Measurements from ENCODE around the gene MIER3. TPM values are rescaled to one million over a fixed set of nuclear protein-coding genes. Genes with fewer than 3 reads are reported as not detected.

The MIER3 gene
- total RNA-seq, 1 donor from 2014 or later = 22.6 TPM

- peaks cover 76% of the 10 kb centered on the region for H3K27me3 Mint-ChIP-seq (ENCODE audit: unreplicated experiment)
- no peaks in the 10 kb centered on the region for H3K4me1 Mint-ChIP-seq (ENCODE audit: unreplicated experiment)
- H3K27ac Mint-ChIP-seq (ENCODE audit: unreplicated experiment) = no peak overlapping the region
- H3K4me3 Mint-ChIP-seq (ENCODE audit: unreplicated experiment) = no peak overlapping the region
- H3K9me3 Mint-ChIP-seq (ENCODE audit: unreplicated experiment) = no peaks in the 10 kb centered on the region
- no peak for TF ChIP-seq CTCF (IDR thresholded peaks at IDR 0.05)
- H3K36me3 Mint-ChIP-seq (ENCODE audit: unreplicated experiment) = no peaks in the 10 kb centered on the region
- DNase-seq (ENCODE audit: extremely low spot score, unreplicated experiment) = no peak
These were observed 10.4 kb upstream of the MIER3 start for GRCh38 chr5:56962286-56962685.

GRCh38 chr5:56961746-56962145, 9.8 kb upstream of the MIER3 start:
- no peak for DNase-seq (ENCODE audit: extremely low spot score, unreplicated experiment)
- H3K4me3 Mint-ChIP-seq (ENCODE audit: unreplicated experiment) = no peak overlapping the region
- no peak for TF ChIP-seq CTCF (IDR thresholded peaks at IDR 0.05)
- no peaks in the 10 kb centered on the region for H3K9me3 Mint-ChIP-seq (ENCODE audit: unreplicated experiment)
- peaks cover 76% of the 10 kb centered on the region for H3K27me3 Mint-ChIP-seq (ENCODE audit: unreplicated experiment)
- no peaks in the 10 kb centered on the region for H3K36me3 Mint-ChIP-seq (ENCODE audit: unreplicated experiment)
- H3K4me1 Mint-ChIP-seq (ENCODE audit: unreplicated experiment) = no peaks in the 10 kb centered on the region
- no peak overlapping the region for H3K27ac Mint-ChIP-seq (ENCODE audit: unreplicated experiment)

GRCh38 chr5:56959326-56959725, 7.4 kb upstream of the MIER3 start:
- no peaks in the 10 kb centered on the region for H3K36me3 Mint-ChIP-seq (ENCODE audit: unreplicated experiment)
- no peaks in the 10 kb centered on the region for H3K4me1 Mint-ChIP-seq (ENCODE audit: unreplicated experiment)
- no peak for TF ChIP-seq CTCF (IDR thresholded peaks at IDR 0.05)
- H3K27me3 Mint-ChIP-seq (ENCODE audit: unreplicated experiment) = peaks cover 86% of the 10 kb centered on the region
- no peaks in the 10 kb centered on the region for H3K9me3 Mint-ChIP-seq (ENCODE audit: unreplicated experiment)
- H3K4me3 Mint-ChIP-seq (ENCODE audit: unreplicated experiment) = no peak overlapping the region
- no peak for DNase-seq (ENCODE audit: extremely low spot score, unreplicated experiment)
- no peak overlapping the region for H3K27ac Mint-ChIP-seq (ENCODE audit: unreplicated experiment)

GRCh38 chr5:56958595-56958994, 6.7 kb upstream of the MIER3 start:
- Mint-ChIP-seq H3K4me1 (ENCODE audit: unreplicated experiment) (no peaks in the 10 kb centered on the region), H3K4me3 (ENCODE audit: unreplicated experiment) (no peak overlapping the region), H3K27ac (ENCODE audit: unreplicated experiment) (no peak overlapping the region), H3K27me3 (ENCODE audit: unreplicated experiment) (peaks cover 81% of the 10 kb centered on the region), H3K9me3 (ENCODE audit: unreplicated experiment) (no peaks in the 10 kb centered on the region), H3K36me3 (ENCODE audit: unreplicated experiment) (no peaks in the 10 kb centered on the region)
- DNase-seq (ENCODE audit: extremely low spot score, unreplicated experiment) = no peak
- no peak for TF ChIP-seq CTCF (IDR thresholded peaks at IDR 0.05)

- no peak for TF ChIP-seq CTCF (IDR thresholded peaks at IDR 0.05)
- Mint-ChIP-seq H3K4me1 (ENCODE audit: unreplicated experiment) (peaks cover 18% of the 10 kb centered on the region), H3K36me3 (ENCODE audit: unreplicated experiment) (no peaks in the 10 kb centered on the region), H3K9me3 (ENCODE audit: unreplicated experiment) (no peaks in the 10 kb centered on the region), H3K4me3 (ENCODE audit: unreplicated experiment) (no peak overlapping the region), H3K27me3 (ENCODE audit: unreplicated experiment) (peaks cover 44% of the 10 kb centered on the region), H3K27ac (ENCODE audit: unreplicated experiment) (no peak overlapping the region)
- no peak for DNase-seq (ENCODE audit: extremely low spot score, unreplicated experiment)
These were observed 2.3 kb upstream of the MIER3 start for GRCh38 chr5:56954262-56954661.
